Measurements from ENCODE around the gene ABCB6. TPM values are rescaled to one million over a fixed set of nuclear protein-coding genes. Genes with fewer than 3 reads are reported as not detected.

The ABCB6 gene
- total RNA-seq, 1 donor from 2014 or later, result 12.5 TPM

DNA sequence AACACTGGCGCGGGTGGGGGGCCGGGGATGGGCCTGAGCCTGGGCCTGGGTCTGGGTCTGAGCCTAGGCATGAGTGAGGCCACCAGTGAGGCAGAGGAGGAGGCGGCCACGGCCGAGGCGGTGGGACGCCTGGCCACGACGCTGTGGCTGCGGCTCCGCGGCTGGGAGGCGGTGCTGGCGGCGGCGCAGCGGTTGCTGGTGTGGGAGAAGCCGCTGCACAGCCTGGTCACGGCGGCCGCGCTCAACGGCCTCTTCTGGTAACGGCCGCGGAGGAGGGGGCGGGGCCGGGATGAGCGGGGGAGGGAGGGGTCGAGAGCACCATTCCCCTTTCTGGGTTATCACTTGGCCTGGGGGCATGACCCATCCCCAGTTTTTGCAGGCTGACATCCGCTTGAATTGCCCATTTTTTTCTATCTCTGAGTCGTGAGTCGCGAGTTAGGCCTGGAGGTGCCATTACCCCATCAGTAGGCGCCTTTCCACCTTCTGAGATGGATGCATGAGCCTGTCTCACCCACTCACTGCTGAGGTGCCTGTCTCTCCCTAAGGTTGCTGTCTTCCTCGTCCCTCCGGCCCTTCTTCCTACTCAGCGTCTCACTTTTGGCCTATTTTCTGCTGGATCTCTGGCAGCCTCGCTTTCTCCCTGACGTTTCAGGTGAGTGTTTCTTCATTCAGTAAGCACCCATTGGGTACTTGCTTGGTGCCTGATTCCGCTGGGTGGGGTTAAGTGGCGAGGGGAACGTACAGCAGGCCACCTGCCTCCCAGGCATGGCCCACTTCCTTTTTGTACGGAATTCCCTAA, 40.2 kb downstream of the ABCB6 start:
- Mint-ChIP-seq H3K27ac (ENCODE audit: unreplicated experiment) (no peak overlapping the region), H3K4me1 (ENCODE audit: low read depth, unreplicated experiment) (peaks cover 14% of the 10 kb centered on the region), H3K27me3 (ENCODE audit: low read depth, unreplicated experiment) (no peaks in the 10 kb centered on the region), H3K9me3 (ENCODE audit: unreplicated experiment) (peaks cover 1% of the 10 kb centered on the region), H3K4me3 (ENCODE audit: unreplicated experiment) (peak overlapping the region; percentile 95), H3K36me3 (ENCODE audit: low read depth, unreplicated experiment) (peaks cover 18% of the 10 kb centered on the region)
- no peaks in the 10 kb centered on the region for H3K9me3 ChIP-seq (ENCODE audit: insufficient read depth, low read depth, low read length)
- H3K27ac ChIP-seq (ENCODE audit: low read depth, low read length), result peak overlapping the region; percentile 94
- H3K4me3 ChIP-seq (ENCODE audit: insufficient read depth, low read depth, low read length), result peak overlapping the region; percentile 71
- H3K4me2 ChIP-seq (ENCODE audit: low read length), result peak overlapping the region; percentile 96
- no peaks in the 10 kb centered on the region for H3K27me3 ChIP-seq (ENCODE audit: insufficient read depth, low read length)
- H3K9ac ChIP-seq (ENCODE audit: low read length), result peak overlapping the region; percentile 87
- peaks cover 23% of the 10 kb centered on the region for H3K4me1 ChIP-seq (ENCODE audit: insufficient read depth, low read length)
- H3K79me2 ChIP-seq (ENCODE audit: insufficient read depth, low read length), result peaks cover 43% of the 10 kb centered on the region
- DNase-seq (ENCODE audit: low read depth) (peak; percentile 7), FAIRE-seq (no peak)
- H3K36me3 ChIP-seq (ENCODE audit: insufficient read depth, low read length), result peaks cover 22% of the 10 kb centered on the region
- H4K20me1 ChIP-seq (ENCODE audit: insufficient read depth, low read length), result peaks cover 36% of the 10 kb centered on the region
- TF ChIP-seq, protein P1, sequence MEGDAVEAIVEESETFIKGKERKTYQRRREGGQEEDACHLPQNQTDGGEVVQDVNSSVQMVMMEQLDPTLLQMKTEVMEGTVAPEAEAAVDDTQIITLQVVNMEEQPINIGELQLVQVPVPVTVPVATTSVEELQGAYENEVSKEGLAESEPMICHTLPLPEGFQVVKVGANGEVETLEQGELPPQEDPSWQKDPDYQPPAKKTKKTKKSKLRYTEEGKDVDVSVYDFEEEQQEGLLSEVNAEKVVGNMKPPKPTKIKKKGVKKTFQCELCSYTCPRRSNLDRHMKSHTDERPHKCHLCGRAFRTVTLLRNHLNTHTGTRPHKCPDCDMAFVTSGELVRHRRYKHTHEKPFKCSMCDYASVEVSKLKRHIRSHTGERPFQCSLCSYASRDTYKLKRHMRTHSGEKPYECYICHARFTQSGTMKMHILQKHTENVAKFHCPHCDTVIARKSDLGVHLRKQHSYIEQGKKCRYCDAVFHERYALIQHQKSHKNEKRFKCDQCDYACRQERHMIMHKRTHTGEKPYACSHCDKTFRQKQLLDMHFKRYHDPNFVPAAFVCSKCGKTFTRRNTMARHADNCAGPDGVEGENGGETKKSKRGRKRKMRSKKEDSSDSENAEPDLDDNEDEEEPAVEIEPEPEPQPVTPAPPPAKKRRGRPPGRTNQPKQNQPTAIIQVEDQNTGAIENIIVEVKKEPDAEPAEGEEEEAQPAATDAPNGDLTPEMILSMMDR (IDR thresholded peaks at IDR 0.05; ENCODE audit: insufficient read depth, low read depth, low read length), result no peak
- no peak for TF ChIP-seq EZH2 (IDR thresholded peaks at IDR 0.05; ENCODE audit: insufficient read depth, low read length)
- peak overlapping the region; percentile 78 for H2AFZ ChIP-seq (ENCODE audit: low read depth, low read length)

DNA sequence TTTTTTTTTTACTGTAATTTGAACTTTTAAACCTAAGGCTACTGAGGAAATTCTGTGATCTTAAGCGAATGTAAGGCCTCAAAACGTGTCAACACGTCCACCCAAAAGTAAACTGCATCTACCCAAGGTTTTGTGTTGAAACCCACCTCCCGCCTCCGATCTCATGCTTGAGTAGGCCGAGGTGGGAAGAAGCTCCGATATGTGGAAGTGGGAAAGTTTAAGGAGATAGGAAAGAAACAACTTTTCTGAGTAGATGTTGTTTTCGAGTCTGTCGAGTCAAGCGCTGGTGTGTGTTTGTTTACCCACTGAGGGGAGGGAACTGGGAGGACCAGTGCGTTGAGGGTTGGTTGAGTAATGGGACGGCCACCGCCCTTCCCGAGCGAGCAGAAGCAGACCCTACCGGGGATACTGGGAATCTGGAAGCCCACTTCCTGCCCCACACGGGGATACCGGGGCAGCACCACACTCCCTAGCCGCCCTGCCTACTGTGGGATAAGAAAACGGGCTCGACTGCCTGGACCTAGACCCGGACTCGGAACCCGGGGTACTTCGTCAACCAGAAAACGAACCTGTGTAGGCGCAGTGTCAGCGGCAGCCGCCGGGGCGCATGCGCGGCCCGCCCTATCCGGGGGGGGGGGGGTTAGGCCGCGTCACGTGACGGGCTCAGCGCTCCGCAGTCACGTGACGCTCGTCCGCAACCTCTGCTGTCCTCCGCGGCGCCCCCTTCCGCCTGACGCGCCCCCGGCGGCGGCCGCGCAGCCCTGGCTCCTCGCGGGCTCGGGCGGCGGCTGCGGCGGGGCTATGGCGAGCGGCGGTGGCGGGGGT, 41.0 kb downstream of the ABCB6 start, which contains the start of gene RETREG2:
TSS of gene RETREG2 (plus strand) at position 724 of the 825 bp plus-strand sequence. CDS start at position 802, 78 bp downstream.
- H3K9ac ChIP-seq (ENCODE audit: low read length), result peak within 1 kb of the TSS; percentile 87
- H3K4me3 ChIP-seq (ENCODE audit: insufficient read depth, low read depth, low read length), result peak within 1 kb of the TSS; percentile 71
- H3K27ac Mint-ChIP-seq (ENCODE audit: unreplicated experiment), result peak within 1 kb of the TSS; percentile 92
- FAIRE-seq (peak; percentile 75), DNase-seq (ENCODE audit: low read depth) (peak; percentile 69)
- H3K79me2 ChIP-seq (ENCODE audit: insufficient read depth, low read length), result peaks cover 43% of the 10 kb centered on the region
- no peaks in the 10 kb centered on the region for H3K9me3 ChIP-seq (ENCODE audit: insufficient read depth, low read depth, low read length)
- peaks cover 19% of the 10 kb centered on the region for H3K36me3 Mint-ChIP-seq (ENCODE audit: low read depth, unreplicated experiment)
- H3K36me3 ChIP-seq (ENCODE audit: insufficient read depth, low read length), result peaks cover 14% of the 10 kb centered on the region
- no peak for TF ChIP-seq EZH2 (IDR thresholded peaks at IDR 0.05; ENCODE audit: insufficient read depth, low read length)
- TF ChIP-seq, protein P1 (IDR thresholded peaks at IDR 0.05; ENCODE audit: insufficient read depth, low read depth, low read length), result no peak
- peaks cover 23% of the 10 kb centered on the region for H3K4me1 ChIP-seq (ENCODE audit: insufficient read depth, low read length)
- peaks cover 29% of the 10 kb centered on the region for H4K20me1 ChIP-seq (ENCODE audit: insufficient read depth, low read length)
- H3K27me3 Mint-ChIP-seq (ENCODE audit: low read depth, unreplicated experiment), result no peaks in the 10 kb centered on the region
- peak within 1 kb of the TSS; percentile 95 for H3K4me3 Mint-ChIP-seq (ENCODE audit: unreplicated experiment)
- H3K27me3 ChIP-seq (ENCODE audit: insufficient read depth, low read length), result no peaks in the 10 kb centered on the region
- peak within 1 kb of the TSS; percentile 94 for H3K27ac ChIP-seq (ENCODE audit: low read depth, low read length)
- H2AFZ ChIP-seq (ENCODE audit: low read depth, low read length), result peak within 1 kb of the TSS; percentile 87
- peaks cover 1% of the 10 kb centered on the region for H3K9me3 Mint-ChIP-seq (ENCODE audit: unreplicated experiment)
- H3K4me2 ChIP-seq (ENCODE audit: low read length), result peak within 1 kb of the TSS; percentile 96
- peaks cover 14% of the 10 kb centered on the region for H3K4me1 Mint-ChIP-seq (ENCODE audit: low read depth, unreplicated experiment)
